Measurements from ENCODE around the gene AGXT.

GRCh38 chr2:240869109-240869955 lies 708 bp downstream of the AGXT start:
- TF ChIP-seq CTCF (IDR thresholded peaks at IDR 0.05) (no peak), POLR2A (IDR thresholded peaks at IDR 0.05) (no peak)

All from right lobe of liver (tissue), 4 donors.